ENCODE measurements around the gene SNX1.

SNX1 gene

DNA sequence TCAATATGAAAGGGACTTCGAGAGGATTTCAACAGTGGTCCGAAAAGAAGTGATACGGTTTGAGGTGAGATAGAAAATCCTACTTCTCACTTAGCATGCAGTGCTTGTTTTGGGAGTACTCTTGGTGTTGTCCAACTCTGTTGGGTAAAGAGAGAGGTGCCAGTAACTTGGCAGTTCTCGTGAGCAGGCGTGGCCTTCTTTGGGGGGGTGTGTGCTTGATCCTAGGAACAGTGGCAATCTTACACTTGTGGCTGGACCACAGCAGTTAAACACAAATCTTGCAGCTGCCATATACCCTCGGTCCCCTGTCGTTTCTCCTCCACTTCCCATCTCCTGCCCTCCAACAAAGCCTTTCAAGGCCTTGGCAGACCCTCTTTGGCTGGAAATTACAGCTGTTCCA, 40.6 kb downstream of the SNX1 start:
- no peak for TF ChIP-seq CTCF (conservative IDR thresholded peaks at IDR 0.05; ENCODE audit: low read depth)
- DNase-seq (ENCODE audit: low spot score), result no peak
- H3K27ac ChIP-seq, result no peak overlapping the region
- POLR2A ChIA-PET (ENCODE audit: low non-redundant PET), result no interaction called here
- CTCF ChIA-PET, result no interaction called here

- H3K27ac ChIP-seq, result 0 out of 2 replicates have a peak overlapping the region, but pooled peaks have one; percentile 0
- ChIA-PET CTCF (interaction anchor here (1.3 kb wide), 1 partner anchor 16 kb away, joined by 3 read pairs; no protein-coding TSS in a partner anchor), POLR2A (ENCODE audit: low non-redundant PET) (no interaction called here)
- no peak for DNase-seq (ENCODE audit: low spot score)
- no peak for TF ChIP-seq CTCF (conservative IDR thresholded peaks at IDR 0.05; ENCODE audit: low read depth)
These were observed 41.5 kb downstream of the SNX1 start for GRCh38 chr15:64137226-64137833.

DNA sequence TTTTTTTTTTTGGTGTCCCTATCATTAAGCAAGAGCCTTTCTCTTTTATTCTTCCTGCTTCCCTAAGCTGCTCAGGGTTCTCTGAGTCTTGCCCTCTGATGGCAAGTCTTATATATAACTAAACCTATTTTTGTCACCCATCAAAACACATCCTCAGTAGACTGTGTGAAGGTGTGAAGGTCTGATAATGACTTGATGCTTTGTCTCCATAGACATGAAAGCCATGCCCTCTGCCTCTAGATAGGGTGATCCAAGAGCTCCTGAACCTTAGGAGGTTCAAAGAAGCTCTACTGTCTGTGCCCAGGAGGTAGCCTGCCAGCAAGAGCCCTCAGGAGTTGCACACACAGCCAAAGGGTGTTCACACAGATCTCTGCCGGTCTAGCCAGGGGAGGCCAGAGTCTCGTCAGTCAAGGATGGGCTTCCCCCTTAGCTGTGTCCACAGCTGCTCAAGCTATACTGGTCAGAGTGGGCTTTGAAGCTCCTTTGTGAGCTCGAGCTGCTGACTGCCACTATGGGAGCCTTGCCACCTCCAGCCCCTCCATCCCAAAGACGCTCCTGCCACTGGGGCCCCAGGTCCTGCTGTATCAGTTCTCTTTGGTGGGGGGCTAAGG, 42.7 kb downstream of the SNX1 start:
- H3K27ac ChIP-seq, result no peak overlapping the region
- POLR2A ChIA-PET (ENCODE audit: low non-redundant PET), result no interaction called here
- CTCF ChIA-PET, result interaction anchor here (0.6 to 1.3 kb wide), 2 partner anchors 11 to 15 kb away, joined by 3 to 5 read pairs; no protein-coding TSS in a partner anchor
- TF ChIP-seq CTCF (conservative IDR thresholded peaks at IDR 0.05; ENCODE audit: low read depth), result no peak
- DNase-seq (ENCODE audit: low spot score), result no peak

DNA sequence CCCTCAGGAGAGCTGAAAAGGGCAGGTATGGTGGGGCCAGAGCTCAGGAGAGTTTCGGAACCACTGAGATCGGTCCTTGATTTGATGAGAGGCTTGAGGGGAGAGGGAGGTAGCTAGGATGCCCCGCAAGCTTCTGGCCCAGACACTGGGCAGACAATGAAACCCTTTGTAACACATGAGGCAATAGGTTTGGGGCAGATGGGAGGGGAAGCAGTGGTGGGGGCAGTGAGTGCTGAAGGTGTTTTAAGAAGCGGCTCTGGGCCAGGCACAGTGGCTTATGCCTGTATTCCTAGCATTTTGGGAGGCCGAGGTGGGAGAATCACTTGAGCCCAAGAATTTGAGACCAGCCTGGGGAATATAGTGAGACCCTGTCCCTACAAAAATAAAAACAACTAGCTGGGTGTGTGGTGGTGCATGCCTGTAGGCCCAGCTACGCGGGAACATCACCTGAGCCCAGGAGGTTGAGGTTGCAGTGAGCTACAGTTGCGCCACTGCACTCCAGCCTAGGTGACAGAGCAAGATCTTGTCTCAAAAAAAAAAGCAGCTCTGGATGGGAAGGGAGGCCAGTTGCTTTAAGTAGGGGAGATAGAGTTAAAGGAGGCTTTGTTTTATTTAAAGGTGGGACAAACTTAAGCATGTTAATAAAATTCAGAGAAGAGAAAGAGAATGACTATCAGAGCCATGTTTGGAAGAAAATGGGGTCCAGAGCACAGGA, 46.2 kb downstream of the SNX1 start:
- CTCF ChIA-PET, result interaction anchor here (0.6 to 1.0 kb wide), 5 partner anchors 11 to 1037 kb away, joined by 3 to 4 read pairs (median 3); no protein-coding TSS in a partner anchor
- POLR2A ChIA-PET (ENCODE audit: low non-redundant PET), result no interaction called here
- TF ChIP-seq CTCF (conservative IDR thresholded peaks at IDR 0.05; ENCODE audit: low read depth), result no peak

DNA sequence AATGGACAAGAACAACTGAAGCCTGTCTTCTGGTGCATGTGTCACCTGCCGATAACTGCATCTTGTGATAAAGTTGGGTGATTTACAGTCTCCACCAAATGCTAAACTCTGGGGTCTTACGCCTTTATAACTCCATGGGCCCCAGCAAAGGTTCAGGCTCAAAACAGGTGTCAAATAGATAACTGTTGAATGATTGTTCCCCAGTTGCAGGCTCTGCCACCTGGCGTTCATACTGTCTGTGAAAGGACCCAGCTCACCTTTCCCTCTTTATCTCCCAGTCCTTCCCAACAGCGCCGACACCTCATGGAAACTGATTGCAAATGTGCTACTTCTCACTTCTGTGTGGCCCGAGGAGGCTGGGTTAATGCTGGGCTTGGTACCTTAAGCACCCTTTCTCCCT, 47.5 kb downstream of the SNX1 start:
- no peak for TF ChIP-seq CTCF (conservative IDR thresholded peaks at IDR 0.05; ENCODE audit: low read depth)
- no peak for DNase-seq (ENCODE audit: low spot score)
- H3K27ac ChIP-seq, result no peak overlapping the region
- POLR2A ChIA-PET (ENCODE audit: low non-redundant PET), result no interaction called here
- CTCF ChIA-PET, result interaction anchor here (1.5 kb wide), 1 partner anchor 10 kb away, joined by 5 read pairs; no protein-coding TSS in a partner anchor

More for the DNA sequence above, 46.2 kb downstream of the SNX1 start:
- H3K27ac ChIP-seq, result no peak overlapping the region
- DNase-seq (ENCODE audit: low spot score), result no peak

- TF ChIP-seq CTCF (conservative IDR thresholded peaks at IDR 0.05; ENCODE audit: low read depth), result no peak
- H3K27ac ChIP-seq, result peak overlapping the region; percentile 38
- ChIA-PET POLR2A (ENCODE audit: low non-redundant PET) (no interaction called here), CTCF (interaction anchor here (1.1 to 1.5 kb wide), 2 partner anchors 9 kb away, joined by 5 to 7 read pairs; no protein-coding TSS in a partner anchor)
- DNase-seq (ENCODE audit: low spot score), result no peak
These were observed 48.4 kb downstream of the SNX1 start for GRCh38 chr15:64144192-64144564.

All from RWPE1 (cell line).